SK-N-SH (cell line): ENCODE data around the gene B3GNT5. TPM values are rescaled to one million over a fixed set of nuclear protein-coding genes. Genes with fewer than 3 reads are reported as not detected.

Experiments used
- CTCF ChIA-PET: fragments of 300-600, 350-600 bp; formaldehyde crosslinking; extraction: SDS; loops from one replicate; lab custom pipeline; 2021; lab: Yijun Ruan, JAX
- POLR2A ChIA-PET: fragments of 350-600 bp; sonication (Branson Sonifier 250); formaldehyde crosslinking; extraction: SDS; loops from one replicate; lab custom pipeline; 2020; ENCODE audit warnings: antibody characterized with exemption, inconsistent platforms; lab: Yijun Ruan, JAX
- DNase-seq: peaks from one replicate; pipeline ENCODE4 v3.0.0; 2012
- H2AFZ ChIP-seq: fragments of 200-600 bp; sonication (generic); 2 replicates; pipeline ENCODE4 v1.8.1; 2016; ENCODE audit warnings: antibody characterized with exemption, mild to moderate bottlenecking, low read depth
- H3F3A ChIP-seq: fragments of 200-600 bp; sonication (generic); replicated peaks from 2 replicates; pipeline ENCODE3; 2016; ENCODE audit warnings: antibody characterized with exemption, mild to moderate bottlenecking; ENCODE audit not compliant: insufficient read depth
- H3K27ac ChIP-seq, 2 experiments: fragments of 200-500 bp in 1 of 2; fragments of 200-600 bp in 1 of 2; sonication (Bioruptor generic) in 1 of 2; sonication (generic), shearing (Covaris generic) in 1 of 2; 2 replicates each; pipeline versions ENCODE4 v1.5.1 to v1.6.1; 2014 to 2016; ENCODE audit warnings: low read depth in 2 of 2, inconsistent platforms in 1 of 2, low read length in 1 of 2, mild to moderate bottlenecking in 1 of 2, mixed read lengths in 1 of 2
- H3K27me3 ChIP-seq: fragments of 200-600 bp; sonication (generic), shearing (Covaris generic); 2 replicates; pipeline ENCODE4 v1.6.1; 2016; ENCODE audit warnings: mixed run types; ENCODE audit not compliant: insufficient read depth
- H3K36me3 ChIP-seq, 2 experiments: fragments of 200-500 bp in 1 of 2; fragments of 200-600 bp in 1 of 2; sonication (Bioruptor generic) in 1 of 2; sonication (generic) in 1 of 2; replicated peaks in 1 of 2; 2 replicates each; pipeline versions ENCODE3 to v1.5.1; 2014 to 2016; ENCODE audit warnings: low read length in 1 of 2, mild to moderate bottlenecking in 1 of 2; ENCODE audit not compliant: insufficient read depth in 2 of 2, control insufficient read depth in 1 of 2
- H3K4me1 ChIP-seq, 2 experiments: fragments of 200-500 bp in 1 of 2; fragments of 200-600 bp in 1 of 2; sonication (Bioruptor generic) in 1 of 2; sonication (generic), shearing (Covaris generic) in 1 of 2; 2 replicates each; pipeline versions ENCODE4 v1.5.1 to v1.6.1; 2014 to 2016; ENCODE audit warnings: low read depth in 1 of 2, low read length in 1 of 2, mixed run types in 1 of 2; ENCODE audit not compliant: insufficient read depth in 2 of 2, control insufficient read depth in 1 of 2
- H3K4me2 ChIP-seq: fragments of 200-600 bp; sonication (generic), shearing (Covaris generic); 2 replicates; pipeline ENCODE4 v1.6.1; 2017; ENCODE audit warnings: mixed run types
- H3K4me3 ChIP-seq, 2 experiments: fragments of 200-500 bp in 1 of 2; fragments of 200-600 bp in 1 of 2; sonication (Bioruptor generic) in 1 of 2; sonication (generic), shearing (Covaris generic) in 1 of 2; 2 replicates each; pipeline versions ENCODE4 v1.5.1 to v1.8.1; 2014 to 2016; ENCODE audit warnings: low read depth in 2 of 2, inconsistent platforms in 1 of 2, low read length in 1 of 2, mild to moderate bottlenecking in 1 of 2, mixed read lengths in 1 of 2, moderate library complexity in 1 of 2
- H3K79me2 ChIP-seq: fragments of 200-600 bp; sonication (generic); 2 replicates; pipeline ENCODE4 v1.8.1; 2017; ENCODE audit warnings: mild to moderate bottlenecking; ENCODE audit not compliant: insufficient read depth
- H3K9ac ChIP-seq: fragments of 200-600 bp; sonication (generic); 2 replicates; pipeline ENCODE4 v1.6.1; 2017; ENCODE audit warnings: mixed run types
- H3K9me2 ChIP-seq: fragments of 200-600 bp; sonication (generic); 2 replicates; pipeline ENCODE4 v1.6.1; 2017; ENCODE audit warnings: mixed run types
- H3K9me3 ChIP-seq: fragments of 200-600 bp; sonication (generic); 2 replicates; pipeline ENCODE4 v1.6.1; 2017; ENCODE audit warnings: mixed run types, mild to moderate bottlenecking, moderate library complexity
- H4K20me1 ChIP-seq: fragments of 200-600 bp; sonication (generic); 2 replicates; pipeline ENCODE4 v1.6.1; 2017; ENCODE audit warnings: mild to moderate bottlenecking, mixed run types; ENCODE audit not compliant: insufficient read depth
- ELF1 ChIP-seq: IDR thresholded peaks from 2 replicates; pipeline ENCODE4 v1.4.0; 2012
- EZH2phosphoT487 ChIP-seq: fragments of 200-600 bp; sonication (generic); IDR thresholded peaks from 2 replicates; pipeline ENCODE4 v1.6.1; 2017; ENCODE audit warnings: low read depth, mixed run types, mild to moderate bottlenecking, antibody characterized with exemption, moderate library complexity, borderline replicate concordance
- FOXJ3 ChIP-seq: sonication (generic); formaldehyde crosslinking; IDR thresholded peaks from 2 replicates; pipeline ENCODE4 v1.5.1; 2020; ENCODE audit warnings: mild to moderate bottlenecking, missing genetic modification reagents
- GABPA ChIP-seq: IDR thresholded peaks from 2 replicates; pipeline ENCODE4 v1.4.0; 2012; ENCODE audit warnings: low read depth, mild to moderate bottlenecking
- GATA2 ChIP-seq: sonication (generic); formaldehyde crosslinking; IDR thresholded peaks from 2 replicates; pipeline ENCODE4 v1.5.0; 2020; ENCODE audit warnings: mild to moderate bottlenecking, missing genetic modification reagents
- MEF2A ChIP-seq: IDR thresholded peaks from 2 replicates; pipeline ENCODE4 v1.4.0; 2012; ENCODE audit warnings: low read depth, borderline replicate concordance
- MXI1 ChIP-seq: IDR thresholded peaks from 2 replicates; pipeline ENCODE4 v1.6.1; 2012; ENCODE audit warnings: mild to moderate bottlenecking, low read depth, low read length, improper control_type of control experiment
- NRF1 ChIP-seq: IDR thresholded peaks from 2 replicates; pipeline ENCODE4 v1.6.1; 2012; ENCODE audit warnings: low read depth, mild to moderate bottlenecking, low read length
- POLR2AphosphoS5 ChIP-seq: IDR thresholded peaks from 2 replicates; pipeline ENCODE4 v1.6.1; 2012; ENCODE audit warnings: low read depth, low read length
- RAD21 ChIP-seq: IDR thresholded peaks from 2 replicates; pipeline ENCODE4 v1.6.1; 2012; ENCODE audit warnings: mild to moderate bottlenecking, low read length
- RXRA ChIP-seq: IDR thresholded peaks from 2 replicates; pipeline ENCODE4 v1.4.0; 2012; ENCODE audit warnings: low read depth, mild to moderate bottlenecking, borderline replicate concordance
- SMC3 ChIP-seq: IDR thresholded peaks from 2 replicates; pipeline ENCODE4 v1.6.1; 2012; ENCODE audit warnings: low read depth, low read length, improper control_type of control experiment
- TAF1 ChIP-seq: IDR thresholded peaks from 2 replicates; pipeline ENCODE4 v1.6.1; 2012; ENCODE audit warnings: low read depth, mild to moderate bottlenecking, low read length, moderate library complexity, borderline replicate concordance
- TCF12 ChIP-seq: IDR thresholded peaks from 2 replicates; pipeline ENCODE4 v1.4.0; 2012
- YY1 ChIP-seq: IDR thresholded peaks from 2 replicates; pipeline ENCODE4 v1.4.0; 2012; ENCODE audit warnings: low read depth, mild to moderate bottlenecking
- WGBS: methylation state at CpG from one replicate; pipeline ENCODE4 v1.1.6; 2017; ENCODE audit warnings: low lambda C conversion rate; 5-methylcytosine and 5-hydroxymethylcytosine counted together
- polyA plus RNA-seq, 3 experiments: library from polyadenylated mRNA; depleted of rRNA; stranded (reverse); fragments of >200 nt; gene quantifications; 2 replicates each; pipeline ENCODE4 v1.2.3, GENCODE V29; 2012
- TF ChIP-seq, protein P1 (sequence below): fragments of 200-600 bp; sonication (generic); IDR thresholded peaks from 2 replicates; pipeline ENCODE4 v1.6.1; 2017; ENCODE audit warnings: antibody characterized with exemption, mild to moderate bottlenecking, moderate library complexity
- TF ChIP-seq, protein P2 (sequence below): fragments of 150-350 bp; IDR thresholded peaks from 2 replicates; pipeline ENCODE4 v1.6.1; 2016; ENCODE audit warnings: mild to moderate bottlenecking, low read depth, low read length
- TF ChIP-seq, protein P3 (sequence below): fragments of 150-350 bp; IDR thresholded peaks from 2 replicates; pipeline ENCODE4 v1.6.1; 2017; ENCODE audit warnings: antibody characterized with exemption, low read length, low read depth, borderline replicate concordance
- TF ChIP-seq, protein P4 (sequence below): IDR thresholded peaks from 2 replicates; pipeline ENCODE4; 2012

Gene B3GNT5
- polyA plus RNA-seq, 1 of the 3 experiments (the other 2 are of a cell fraction), result 4.7 TPM

DNA sequence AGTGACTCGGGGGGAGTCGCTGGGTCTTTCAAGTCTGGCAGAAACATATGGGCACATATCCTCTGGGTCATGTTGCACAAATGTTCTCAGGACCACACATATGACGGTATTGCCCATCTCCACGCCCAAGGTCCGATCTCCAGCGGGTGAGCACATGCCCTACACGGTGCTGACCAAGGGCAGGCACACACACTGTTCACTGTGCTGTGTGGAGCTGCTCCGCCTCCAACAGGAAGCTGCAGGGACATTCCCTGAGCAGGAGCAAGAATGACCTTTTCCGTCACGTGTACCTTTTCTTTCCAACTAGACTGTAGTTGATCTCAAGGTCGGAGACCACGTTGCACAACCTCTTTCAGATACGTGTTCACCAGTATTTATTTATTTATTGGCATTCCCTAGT lies 41.7 kb upstream of the B3GNT5 start:
- 85% methylated on average over 10 of the region's 13 CpGs for WGBS
- Histone ChIP-seq H3K4me2 (no peak overlapping the region), H3K36me3 (no peaks in the 10 kb centered on the region), H3K4me3 (no peak overlapping the region), H3K9me2 (no peaks in the 10 kb centered on the region), H2AFZ (no peak overlapping the region), H4K20me1 (no peaks in the 10 kb centered on the region), H3F3A (no peaks in the 10 kb centered on the region), H3K27ac (no peak overlapping the region), H3K27me3 (no peaks in the 10 kb centered on the region), H3K4me1 (no peaks in the 10 kb centered on the region), H3K9ac (no peak overlapping the region), H3K79me2 (no peaks in the 10 kb centered on the region), H3K9me3 (no peaks in the 10 kb centered on the region)
- TF ChIP-seq NRF1 (no peak), MXI1 (no peak), FOXJ3 (no peak), SMC3 (no peak), MEF2A (no peak), RXRA (no peak), RAD21 (no peak), TCF12 (no peak), ELF1 (no peak), GABPA (no peak)
- TF ChIP-seq, protein P1, sequence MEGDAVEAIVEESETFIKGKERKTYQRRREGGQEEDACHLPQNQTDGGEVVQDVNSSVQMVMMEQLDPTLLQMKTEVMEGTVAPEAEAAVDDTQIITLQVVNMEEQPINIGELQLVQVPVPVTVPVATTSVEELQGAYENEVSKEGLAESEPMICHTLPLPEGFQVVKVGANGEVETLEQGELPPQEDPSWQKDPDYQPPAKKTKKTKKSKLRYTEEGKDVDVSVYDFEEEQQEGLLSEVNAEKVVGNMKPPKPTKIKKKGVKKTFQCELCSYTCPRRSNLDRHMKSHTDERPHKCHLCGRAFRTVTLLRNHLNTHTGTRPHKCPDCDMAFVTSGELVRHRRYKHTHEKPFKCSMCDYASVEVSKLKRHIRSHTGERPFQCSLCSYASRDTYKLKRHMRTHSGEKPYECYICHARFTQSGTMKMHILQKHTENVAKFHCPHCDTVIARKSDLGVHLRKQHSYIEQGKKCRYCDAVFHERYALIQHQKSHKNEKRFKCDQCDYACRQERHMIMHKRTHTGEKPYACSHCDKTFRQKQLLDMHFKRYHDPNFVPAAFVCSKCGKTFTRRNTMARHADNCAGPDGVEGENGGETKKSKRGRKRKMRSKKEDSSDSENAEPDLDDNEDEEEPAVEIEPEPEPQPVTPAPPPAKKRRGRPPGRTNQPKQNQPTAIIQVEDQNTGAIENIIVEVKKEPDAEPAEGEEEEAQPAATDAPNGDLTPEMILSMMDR, result no peak
- POLR2A ChIA-PET, result no interaction called here
- CTCF ChIA-PET, result interaction anchor here (1.3 kb wide), 1 partner anchor 27 kb away, joined by 4 read pairs; no protein-coding TSS in a partner anchor
- no peak for DNase-seq

DNA sequence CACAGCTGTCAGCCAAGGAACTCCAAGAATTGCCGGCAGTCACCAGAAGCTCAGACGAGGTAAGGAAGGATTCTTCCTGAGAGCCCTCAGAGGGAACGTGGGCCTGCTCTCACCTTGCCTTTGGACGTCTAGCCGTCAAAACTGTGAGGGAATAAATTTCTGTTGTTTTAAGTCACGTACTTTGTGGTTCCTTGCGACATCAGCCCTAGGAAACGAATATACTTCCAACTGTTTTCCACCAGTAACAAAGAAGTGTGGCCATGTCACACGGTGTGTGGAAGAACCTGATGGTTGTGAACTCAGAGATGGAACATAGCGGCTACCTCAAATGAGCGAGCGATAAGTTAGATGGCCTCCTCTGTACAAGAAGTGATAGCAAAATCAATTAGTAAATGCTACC lies 41.0 kb upstream of the B3GNT5 start:
- Histone ChIP-seq H3K36me3 (no peaks in the 10 kb centered on the region), H3K4me2 (no peak overlapping the region), H3F3A (no peaks in the 10 kb centered on the region), H3K4me3 (no peak overlapping the region), H3K79me2 (no peaks in the 10 kb centered on the region), H3K9me3 (no peaks in the 10 kb centered on the region), H2AFZ (no peak overlapping the region), H3K27me3 (no peaks in the 10 kb centered on the region)
- CTCF ChIA-PET, result interaction anchor here (1.1 kb wide), 1 partner anchor 10 kb away, joined by 4 read pairs; no protein-coding TSS in a partner anchor
- no peak for DNase-seq
- POLR2A ChIA-PET, result no interaction called here
- 78% methylated on average over 12 of the region's 12 CpGs for WGBS
- TF ChIP-seq POLR2AphosphoS5, result no peak
- TF ChIP-seq, protein P2, sequence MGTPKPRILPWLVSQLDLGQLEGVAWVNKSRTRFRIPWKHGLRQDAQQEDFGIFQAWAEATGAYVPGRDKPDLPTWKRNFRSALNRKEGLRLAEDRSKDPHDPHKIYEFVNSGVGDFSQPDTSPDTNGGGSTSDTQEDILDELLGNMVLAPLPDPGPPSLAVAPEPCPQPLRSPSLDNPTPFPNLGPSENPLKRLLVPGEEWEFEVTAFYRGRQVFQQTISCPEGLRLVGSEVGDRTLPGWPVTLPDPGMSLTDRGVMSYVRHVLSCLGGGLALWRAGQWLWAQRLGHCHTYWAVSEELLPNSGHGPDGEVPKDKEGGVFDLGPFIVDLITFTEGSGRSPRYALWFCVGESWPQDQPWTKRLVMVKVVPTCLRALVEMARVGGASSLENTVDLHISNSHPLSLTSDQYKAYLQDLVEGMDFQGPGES, result no peak
- TF ChIP-seq GATA2, result no peak
- no peak for TF ChIP-seq NRF1
- no peak for TF ChIP-seq YY1
- TF ChIP-seq, protein P3, sequence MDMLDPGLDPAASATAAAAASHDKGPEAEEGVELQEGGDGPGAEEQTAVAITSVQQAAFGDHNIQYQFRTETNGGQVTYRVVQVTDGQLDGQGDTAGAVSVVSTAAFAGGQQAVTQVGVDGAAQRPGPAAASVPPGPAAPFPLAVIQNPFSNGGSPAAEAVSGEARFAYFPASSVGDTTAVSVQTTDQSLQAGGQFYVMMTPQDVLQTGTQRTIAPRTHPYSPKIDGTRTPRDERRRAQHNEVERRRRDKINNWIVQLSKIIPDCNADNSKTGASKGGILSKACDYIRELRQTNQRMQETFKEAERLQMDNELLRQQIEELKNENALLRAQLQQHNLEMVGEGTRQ, result no peak
- TF ChIP-seq TAF1, result no peak
- no peak for TF ChIP-seq EZH2phosphoT487
- TF ChIP-seq, protein P4, sequence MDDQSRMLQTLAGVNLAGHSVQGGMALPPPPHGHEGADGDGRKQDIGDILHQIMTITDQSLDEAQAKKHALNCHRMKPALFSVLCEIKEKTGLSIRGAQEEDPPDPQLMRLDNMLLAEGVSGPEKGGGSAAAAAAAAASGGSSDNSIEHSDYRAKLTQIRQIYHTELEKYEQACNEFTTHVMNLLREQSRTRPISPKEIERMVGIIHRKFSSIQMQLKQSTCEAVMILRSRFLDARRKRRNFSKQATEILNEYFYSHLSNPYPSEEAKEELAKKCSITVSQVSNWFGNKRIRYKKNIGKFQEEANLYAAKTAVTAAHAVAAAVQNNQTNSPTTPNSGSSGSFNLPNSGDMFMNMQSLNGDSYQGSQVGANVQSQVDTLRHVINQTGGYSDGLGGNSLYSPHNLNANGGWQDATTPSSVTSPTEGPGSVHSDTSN, result no peak
- TF ChIP-seq, all 33 proteins: peak for 0
- no peaks in the 10 kb centered on the region for H4K20me1 ChIP-seq
- no peak overlapping the region for H3K27ac ChIP-seq
- H3K4me1 ChIP-seq, result no peaks in the 10 kb centered on the region
- H3K9ac ChIP-seq, result no peak overlapping the region
- no peaks in the 10 kb centered on the region for H3K9me2 ChIP-seq
